DND-41 (cell line): ENCODE data around the gene ITGB7.

ENCODE experiments used
- ATAC-seq: fragments of 200-7000 bp; cut with Tn5 transposase; 3 replicates; pipeline ENCODE4 v1.9.1; 2021; ENCODE audit warnings: low read depth; ENCODE audit not compliant: insufficient read depth
- DNase-seq: peaks from one replicate; pipeline ENCODE4 v3.0.0-alpha.2; 2020
- H2AFZ ChIP-seq: 2 replicates; pipeline ENCODE4 v1.6.0; 2012; ENCODE audit warnings: low read depth, low read length
- H3K27ac ChIP-seq: 2 replicates; pipeline ENCODE4 v1.5.1; 2012; ENCODE audit warnings: low read length, inconsistent platforms
- H3K27me3 ChIP-seq: fragments of 200-600 bp; sonication (generic); 2 replicates; pipeline ENCODE4 v1.6.0; 2012; ENCODE audit warnings: low read length, mild to moderate bottlenecking, inconsistent platforms; ENCODE audit not compliant: insufficient read depth, poor library complexity
- H3K36me3 ChIP-seq: 2 replicates; pipeline ENCODE4 v1.5.1; 2012; ENCODE audit warnings: low read length, inconsistent platforms; ENCODE audit not compliant: insufficient read depth
- H3K4me1 ChIP-seq: 2 replicates; pipeline ENCODE4 v1.5.1; 2012; ENCODE audit warnings: mild to moderate bottlenecking, low read length; ENCODE audit not compliant: insufficient read depth
- H3K4me2 ChIP-seq: 2 replicates; pipeline ENCODE4 v1.6.0; 2012; ENCODE audit warnings: mild to moderate bottlenecking, moderate library complexity, low read length, inconsistent platforms; ENCODE audit not compliant: insufficient read depth
- H3K4me3 ChIP-seq, 2 experiments: fragments of 200-600 bp in 1 of 2; shearing (Covaris generic) in 1 of 2; 2 replicates each; pipeline ENCODE4 v1.5.1; 2012 to 2016; ENCODE audit warnings: inconsistent platforms in 2 of 2, low read length in 2 of 2, mild to moderate bottlenecking in 2 of 2, low read depth in 1 of 2, moderate library complexity in 1 of 2
- H3K79me2 ChIP-seq: 2 replicates; pipeline ENCODE4 v1.6.0; 2012; ENCODE audit warnings: low read length, inconsistent platforms; ENCODE audit not compliant: insufficient read depth
- H3K9ac ChIP-seq: 2 replicates; pipeline ENCODE4 v1.6.0; 2012; ENCODE audit warnings: low read depth, mild to moderate bottlenecking, inconsistent platforms, low read length, moderate library complexity
- H3K9me3 ChIP-seq: 2 replicates; pipeline ENCODE4 v1.5.1; 2012; ENCODE audit warnings: low read length, moderate library complexity, mild to moderate bottlenecking, inconsistent platforms; ENCODE audit not compliant: insufficient read depth, severe bottlenecking
- H4K20me1 ChIP-seq: 2 replicates; pipeline ENCODE4 v1.6.0; 2012; ENCODE audit warnings: low read length; ENCODE audit not compliant: insufficient read depth
- CTCF ChIP-seq: IDR thresholded peaks from 2 replicates; pipeline ENCODE4 v1.5.1; 2012; ENCODE audit warnings: borderline replicate concordance, low read length, moderate library complexity, mild to moderate bottlenecking; ENCODE audit not compliant: poor library complexity, severe bottlenecking; ENCODE audit errors: extremely low read depth
- EZH2 ChIP-seq: IDR thresholded peaks from 3 replicates; pipeline ENCODE4 v1.6.1; 2012; ENCODE audit warnings: borderline replicate concordance, low read depth, mild to moderate bottlenecking, moderate library complexity, low read length, inconsistent platforms; ENCODE audit not compliant: severe bottlenecking

Gene ITGB7

DNA sequence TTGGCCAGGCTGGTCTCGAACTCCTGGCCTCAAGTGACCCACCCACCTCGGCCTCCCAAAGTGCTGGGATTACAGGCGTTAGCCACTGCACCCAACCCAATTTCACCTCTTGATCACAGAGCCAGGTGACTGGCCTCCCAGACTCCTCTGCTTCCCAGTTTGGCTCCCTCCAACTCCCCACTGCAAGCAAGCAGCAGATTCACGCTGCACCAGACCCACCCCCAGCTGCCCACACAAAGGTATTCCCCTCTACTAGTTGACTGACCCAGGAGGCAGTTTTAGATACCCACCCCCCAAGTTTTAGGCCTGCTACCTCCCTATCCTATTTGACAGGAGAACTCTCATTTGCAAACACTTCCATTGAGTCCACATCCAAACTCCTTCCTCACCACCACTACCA is 19.8 kb upstream of the ITGB7 start:
- H3K27ac ChIP-seq = no peak overlapping the region

GRCh38 chr12:53225635-53226424 is 18.8 kb upstream of the ITGB7 start:
- no peak overlapping the region for H3K4me2 ChIP-seq
- no peaks in the 10 kb centered on the region for H3K27me3 ChIP-seq
- H3K4me3 ChIP-seq = no peak overlapping the region
- no peak overlapping the region for H3K27ac ChIP-seq
- no peaks in the 10 kb centered on the region for H4K20me1 ChIP-seq
- no peak overlapping the region for H2AFZ ChIP-seq
- H3K79me2 ChIP-seq = no peaks in the 10 kb centered on the region
- ATAC-seq (no peak), DNase-seq (no peak)
- no peak overlapping the region for H3K9ac ChIP-seq
- H3K4me1 ChIP-seq = peaks cover 35% of the 10 kb centered on the region
- no peaks in the 10 kb centered on the region for H3K9me3 ChIP-seq
- TF ChIP-seq EZH2 (no peak), CTCF (no peak)
- no peaks in the 10 kb centered on the region for H3K36me3 ChIP-seq

More for the DNA sequence above, 19.8 kb upstream of the ITGB7 start:
- Histone ChIP-seq H4K20me1 (no peaks in the 10 kb centered on the region), H3K4me3 (no peak overlapping the region), H3K79me2 (no peaks in the 10 kb centered on the region), H3K9ac (no peak overlapping the region), H3K4me2 (no peak overlapping the region), H3K9me3 (no peaks in the 10 kb centered on the region), H3K27me3 (no peaks in the 10 kb centered on the region), H3K36me3 (no peaks in the 10 kb centered on the region), H2AFZ (no peak overlapping the region), H3K4me1 (peaks cover 36% of the 10 kb centered on the region)
- TF ChIP-seq CTCF = no peak
- TF ChIP-seq EZH2 = no peak
- DNase-seq = no peak
- no peak for ATAC-seq

DNA sequence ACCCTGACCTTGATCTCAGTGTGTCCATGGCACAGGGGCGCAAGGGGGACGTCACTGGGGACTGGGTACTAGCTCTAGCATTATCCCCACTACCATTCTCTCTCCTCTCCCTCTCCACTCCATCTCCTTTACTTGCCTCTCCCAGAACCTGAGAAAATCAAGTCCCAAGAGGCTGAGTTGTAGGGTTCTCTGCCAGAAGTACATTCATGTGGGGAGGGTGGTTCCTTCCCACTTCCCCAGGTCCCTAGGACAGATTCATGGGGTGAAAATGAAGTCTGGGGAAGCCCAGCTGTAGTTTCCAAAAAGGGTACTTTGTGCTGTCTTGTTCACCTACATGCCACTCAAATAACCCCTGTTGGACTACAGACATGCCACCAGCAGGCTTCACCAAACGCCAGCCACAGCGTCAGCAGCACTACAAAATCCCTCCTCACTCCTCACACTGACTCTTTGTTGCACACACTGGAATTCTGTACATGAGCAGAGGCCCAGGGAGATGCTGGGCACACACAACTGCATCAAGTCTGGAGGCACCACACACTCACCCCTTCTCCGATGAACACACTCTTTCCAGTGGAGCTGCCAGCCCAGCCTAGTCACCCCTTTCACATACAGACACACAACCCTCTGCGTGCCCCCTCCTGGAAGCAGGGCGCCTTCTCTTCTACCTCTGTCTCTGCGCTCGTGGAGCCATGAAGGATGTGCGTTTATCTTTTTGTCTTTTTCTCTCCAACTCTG is 18.0 kb upstream of the ITGB7 start:
- Histone ChIP-seq H3K9me3 (no peaks in the 10 kb centered on the region), H2AFZ (no peak overlapping the region), H3K4me3 (no peak overlapping the region), H3K79me2 (no peaks in the 10 kb centered on the region), H3K27me3 (peaks cover 6% of the 10 kb centered on the region), H3K27ac (no peak overlapping the region), H3K36me3 (no peaks in the 10 kb centered on the region), H3K4me1 (peaks cover 41% of the 10 kb centered on the region), H3K4me2 (no peak overlapping the region), H4K20me1 (no peaks in the 10 kb centered on the region), H3K9ac (no peak overlapping the region)
- ATAC-seq (no peak), DNase-seq (no peak)
- TF ChIP-seq CTCF (no peak), EZH2 (no peak)
